ENCODE measurements around the gene PRKCH.
"Not testable (repeated sequence)": the region's sequence is repeated elsewhere in the genome, so short reads cannot be mapped to it uniquely, and the experiment has no call there.

The PRKCH gene

GRCh38 chr14:61461808-61462275 lies 140.5 kb downstream of the PRKCH start:
- peak in 1 of 2 experiments; percentile 64 for DNase-seq

GRCh38 chr14:61462566-61463193 lies 141.3 kb downstream of the PRKCH start:
- DNase-seq = no peak

- no peak for DNase-seq
Observed at GRCh38 chr14:61463664-61464285, 142.4 kb downstream of the PRKCH start.

GRCh38 chr14:61464539-61465320 lies 143.4 kb downstream of the PRKCH start:
- not testable (repeated sequence) for DNase-seq

- DNase-seq = no peak
Observed at GRCh38 chr14:61466249-61466904, 145.0 kb downstream of the PRKCH start.

- no peak for DNase-seq
Observed at GRCh38 chr14:61466905-61467280, 145.5 kb downstream of the PRKCH start.

- DNase-seq = no peak
Observed at GRCh38 chr14:61467296-61467695, 145.9 kb downstream of the PRKCH start.

GRCh38 chr14:61468063-61468825 lies 146.9 kb downstream of the PRKCH start:
- DNase-seq = no peak

GRCh38 chr14:61469781-61470180 lies 148.4 kb downstream of the PRKCH start:
- DNase-seq = no peak

- DNase-seq = peak in 1 of 2 experiments; percentile 11
Observed at GRCh38 chr14:61470261-61470960, 149.0 kb downstream of the PRKCH start.

GRCh38 chr14:61470961-61471293 lies 149.5 kb downstream of the PRKCH start:
- no peak for DNase-seq

GRCh38 chr14:61471297-61472005 lies 150.1 kb downstream of the PRKCH start:
- no peak for DNase-seq

GRCh38 chr14:61472011-61472672 lies 150.8 kb downstream of the PRKCH start:
- peak; percentile 26 to 54 for DNase-seq

GRCh38 chr14:61472801-61473376 lies 151.5 kb downstream of the PRKCH start:
- DNase-seq = no peak

- no peak for DNase-seq
Observed at GRCh38 chr14:61474015-61474414, 152.6 kb downstream of the PRKCH start.

- no peak for DNase-seq
Observed at GRCh38 chr14:61474701-61475100, 153.3 kb downstream of the PRKCH start.

- DNase-seq = peak in 1 of 2 experiments; percentile 74
Observed at GRCh38 chr14:61475316-61475715, 153.9 kb downstream of the PRKCH start.

- no peak for DNase-seq
Observed at GRCh38 chr14:61476105-61476753, 154.8 kb downstream of the PRKCH start.

- DNase-seq = peak in 1 of 2 experiments; percentile 13
Observed at GRCh38 chr14:61476754-61477410, 155.5 kb downstream of the PRKCH start.

All from SW 1271 (cell line).